H1 (cell line): ENCODE data around the gene FANCE. TPM values are rescaled to one million over a fixed set of nuclear protein-coding genes. Genes with fewer than 3 reads are reported as not detected.

ENCODE experiments used
- microRNA-seq, 2 experiments: library from miRNA; unstranded; fragments of <30 nt; microRNA quantifications; one replicate each; pipeline versions ENCODE4 to v1.2.0, GENCODE V29; 2016 to 2020; ENCODE audit warnings: borderline microRNAs expressed in 2 of 2, borderline number of aligned reads in 2 of 2, borderline replicate concordance in 1 of 2
- polyA plus RNA-seq, 7 experiments: library from polyadenylated mRNA; depleted of rRNA in 3 of 7; stranded (reverse) in 5 of 7; unstranded in 2 of 7; fragments of >200 nt in 5 of 7; fragments of 200-250 nt in 2 of 7; gene quantifications; 1 replicate in 5 of 7; 2 replicates in 1 of 7; 4 replicates in 1 of 7; pipeline versions ENCODE4 v1.2.1 to v1.2.3, GENCODE V29; 2011 to 2013; ENCODE audit warnings: missing spikeins in 2 of 7, mixed read lengths in 2 of 7
- small RNA-seq: library from polyadenylated mRNA; stranded (forward); fragments of <200 nt; extraction: miRNeasy Mini kit (QIAGEN cat#:217004); gene quantifications from one replicate; pipeline ENCODE3, GENCODE V24; 2013; ENCODE audit not compliant: insufficient read depth
- total RNA-seq: library from RNA; stranded (reverse); fragmentation: NEBNext Ultra II Directional; extraction: Animal tissue kit (Norgen Biotek cat#: 25700); gene quantifications from 2 replicates; pipeline ENCODE4 v1.2.1, GENCODE V29; 2021

The FANCE gene
- total and polyA plus RNA-seq, 2 of the 8 experiments (the other 6 are each of a cell fraction or from before 2014, with no cell fraction given): 16.1 to 17.0 TPM

Small RNA genes lying within 50 kb of the gene (microRNA-seq; reads per million reads assigned to microRNA genes)
- gene MIR7111: 0 to 1.2 reads per million in 2 experiments

Small RNA genes lying within 50 kb of the gene (small RNA-seq; reads per million reads assigned to genes)
- 0.69 reads per million for gene MIR7111

Other genes with a start within 250 kb of the FANCE start
- gene SCUBE3, start 238.4 kb upstream of the FANCE start, total RNA-seq: 1.0 TPM in 2 replicates
- gene SCUBE3, start 238.4 kb upstream of the FANCE start, polyA plus RNA-seq (2011; rRNA removed): 0.80 and 1.1 TPM in 2 replicates
- gene ZNF76, start 192.6 kb upstream of the FANCE start, total RNA-seq: 17.9 and 18.3 TPM in 2 replicates
- 23.9 and 27.2 TPM in 2 replicates for gene ZNF76, start 192.6 kb upstream of the FANCE start, polyA plus RNA-seq (2011; rRNA removed)
- 4.1 and 4.5 TPM in 2 replicates for gene DEF6, start 154.5 kb upstream of the FANCE start, total RNA-seq
- gene DEF6, start 154.5 kb upstream of the FANCE start, polyA plus RNA-seq (2011; rRNA removed): 3.3 and 4.8 TPM in 2 replicates
- 14.9 and 16.9 TPM in 2 replicates for gene PPARD, start 109.8 kb upstream of the FANCE start, total RNA-seq
- gene PPARD, start 109.8 kb upstream of the FANCE start, polyA plus RNA-seq (2011; rRNA removed): 14.6 and 18.9 TPM in 2 replicates
- gene RPL10A, start 16.1 kb downstream of the FANCE start, total RNA-seq: 1,893 and 1,923 TPM in 2 replicates
- 2,801 and 2,948 TPM in 2 replicates for gene RPL10A, start 16.1 kb downstream of the FANCE start, polyA plus RNA-seq (2011; rRNA removed)
- gene TEAD3, start 44.7 kb downstream of the FANCE start, total RNA-seq: 27.0 and 28.7 TPM in 2 replicates
- gene TEAD3, start 44.7 kb downstream of the FANCE start, polyA plus RNA-seq (2011; rRNA removed): 20.1 and 31.0 TPM in 2 replicates
- 5.0 and 6.8 TPM in 2 replicates for gene TULP1, start 60.6 kb downstream of the FANCE start, total RNA-seq
- gene TULP1, start 60.6 kb downstream of the FANCE start, polyA plus RNA-seq (2011; rRNA removed): 3.2 and 4.4 TPM in 2 replicates
- gene FKBP5, start 236.6 kb downstream of the FANCE start, total RNA-seq: 40.4 and 41.0 TPM in 2 replicates
- 9.3 and 14.3 TPM in 2 replicates for gene FKBP5, start 236.6 kb downstream of the FANCE start, polyA plus RNA-seq (2011; rRNA removed)